Endothelial cell of umbilical vein (primary cell): ENCODE results near the gene MBD3L2.

Source experiments
- CTCF ChIP-seq, 2 donors: IDR thresholded peaks; 1 replicate in 1 of 2; 2 replicates in 1 of 2; pipeline ENCODE4 v1.5.1; 2011; ENCODE audit warnings: low read length in 2 of 2, mild to moderate bottlenecking in 2 of 2, moderate library complexity in 2 of 2, control low read depth in 1 of 2, inconsistent platforms in 1 of 2, low read depth in 1 of 2; ENCODE audit not compliant: insufficient read depth in 1 of 2; ENCODE audit errors: extremely low read depth in 1 of 2
- MYC ChIP-seq: IDR thresholded peaks from one replicate; pipeline ENCODE4 v1.6.1; 2011; ENCODE audit warnings: mild to moderate bottlenecking, low read depth, low read length
- POLR2A ChIP-seq: IDR thresholded peaks from 2 replicates; pipeline ENCODE4 v1.6.1; 2012; ENCODE audit warnings: low read depth, mild to moderate bottlenecking, control low read depth, low read length

- no peak for TF ChIP-seq CTCF (IDR thresholded peaks at IDR 0.05; ENCODE audit: extremely low read depth in 1 of 2, insufficient read depth in 1 of 2, low read depth in 1 of 2, low read length in 2 of 2)
- no peak for TF ChIP-seq MYC
- TF ChIP-seq POLR2A = no peak
These were observed 41.3 kb upstream of the MBD3L2 start for GRCh38 chr19:7007859-7008258.
